Kidney epithelial cell (primary cell): Measurements from ENCODE around the gene PTPN11. TPM values are rescaled to one million over a fixed set of nuclear protein-coding genes. Genes with fewer than 3 reads are reported as not detected.

Source experiments
- DNase-seq: peaks from one replicate; pipeline ENCODE4 v3.0.0-alpha.2; 2010; ENCODE audit warnings: low read depth
- H3K27me3 ChIP-seq: 2 replicates; pipeline ENCODE4 v1.6.0; 2011; ENCODE audit warnings: low read length; ENCODE audit not compliant: control insufficient read depth, insufficient read depth
- H3K36me3 ChIP-seq: 2 replicates; pipeline ENCODE4 v1.5.1; 2011; ENCODE audit warnings: low read length; ENCODE audit not compliant: control insufficient read depth, insufficient read depth
- H3K4me3 ChIP-seq: 2 replicates; pipeline ENCODE4 v1.5.1; 2011; ENCODE audit warnings: low read depth, mild to moderate bottlenecking, control low read depth, low read length
- total RNA-seq: library from RNA; depleted of rRNA; stranded (reverse); fragments of >200 nt; gene quantifications from 2 replicates; pipeline ENCODE4 v1.2.3, GENCODE V29; 2015
- TF ChIP-seq, protein P1 (sequence below): IDR thresholded peaks from 2 replicates; pipeline ENCODE4 v1.5.1; 2011; ENCODE audit warnings: mild to moderate bottlenecking, moderate library complexity, low read length, control low read depth, inconsistent platforms; ENCODE audit not compliant: insufficient read depth, poor library complexity, severe bottlenecking

PTPN11 gene
- total RNA-seq, 1 donor from 2014 or later = 91.1 TPM

DNA sequence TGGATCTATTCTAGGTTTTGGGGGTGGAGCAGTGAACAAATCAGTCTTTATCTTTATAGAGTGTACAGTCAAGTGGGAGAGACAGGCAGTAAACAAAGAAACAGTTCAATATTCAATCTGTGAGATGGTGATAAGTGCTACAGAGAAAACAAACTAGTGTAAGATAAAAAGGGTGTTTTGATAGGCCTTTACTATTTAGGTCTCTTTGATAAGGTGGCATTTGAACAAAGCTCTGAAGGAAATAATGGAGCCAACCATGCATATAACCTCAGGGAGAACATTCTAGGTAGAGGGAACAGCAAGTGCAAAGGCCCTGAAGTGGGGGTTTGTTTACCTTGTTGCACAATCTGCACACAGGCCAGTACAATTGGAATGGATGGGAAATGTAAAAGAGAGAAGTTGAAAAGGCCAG, 47.3 kb downstream of the PTPN11 start:
- peak; percentile 5 for DNase-seq
- Histone ChIP-seq H3K27me3 (no peaks in the 10 kb centered on the region), H3K36me3 (no peaks in the 10 kb centered on the region), H3K4me3 (no peak overlapping the region)
- TF ChIP-seq, protein P1, sequence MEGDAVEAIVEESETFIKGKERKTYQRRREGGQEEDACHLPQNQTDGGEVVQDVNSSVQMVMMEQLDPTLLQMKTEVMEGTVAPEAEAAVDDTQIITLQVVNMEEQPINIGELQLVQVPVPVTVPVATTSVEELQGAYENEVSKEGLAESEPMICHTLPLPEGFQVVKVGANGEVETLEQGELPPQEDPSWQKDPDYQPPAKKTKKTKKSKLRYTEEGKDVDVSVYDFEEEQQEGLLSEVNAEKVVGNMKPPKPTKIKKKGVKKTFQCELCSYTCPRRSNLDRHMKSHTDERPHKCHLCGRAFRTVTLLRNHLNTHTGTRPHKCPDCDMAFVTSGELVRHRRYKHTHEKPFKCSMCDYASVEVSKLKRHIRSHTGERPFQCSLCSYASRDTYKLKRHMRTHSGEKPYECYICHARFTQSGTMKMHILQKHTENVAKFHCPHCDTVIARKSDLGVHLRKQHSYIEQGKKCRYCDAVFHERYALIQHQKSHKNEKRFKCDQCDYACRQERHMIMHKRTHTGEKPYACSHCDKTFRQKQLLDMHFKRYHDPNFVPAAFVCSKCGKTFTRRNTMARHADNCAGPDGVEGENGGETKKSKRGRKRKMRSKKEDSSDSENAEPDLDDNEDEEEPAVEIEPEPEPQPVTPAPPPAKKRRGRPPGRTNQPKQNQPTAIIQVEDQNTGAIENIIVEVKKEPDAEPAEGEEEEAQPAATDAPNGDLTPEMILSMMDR = no peak

DNA sequence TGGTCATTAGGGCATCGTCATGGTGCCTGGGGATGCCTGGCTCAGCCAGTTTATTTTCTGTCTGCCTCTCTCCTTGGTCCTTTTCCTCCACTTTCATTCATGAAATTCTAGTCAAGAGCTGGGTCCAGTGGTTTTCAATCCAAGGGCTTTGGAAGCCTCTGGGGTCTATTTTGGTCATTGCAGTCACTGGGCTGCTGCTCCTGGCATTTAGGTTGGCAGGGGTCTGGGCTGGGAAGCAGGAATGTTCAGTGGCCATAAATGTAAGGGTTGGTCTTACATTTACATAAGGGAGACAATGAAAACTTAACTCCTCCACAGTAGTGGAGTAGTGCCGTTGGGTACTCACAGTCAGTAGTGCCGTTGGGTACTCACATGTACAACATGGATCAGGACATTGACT, 48.1 kb downstream of the PTPN11 start:
- Histone ChIP-seq H3K27me3 (no peaks in the 10 kb centered on the region), H3K4me3 (no peak overlapping the region), H3K36me3 (no peaks in the 10 kb centered on the region)
- no peak for DNase-seq
- TF ChIP-seq, protein P1 = no peak

DNA sequence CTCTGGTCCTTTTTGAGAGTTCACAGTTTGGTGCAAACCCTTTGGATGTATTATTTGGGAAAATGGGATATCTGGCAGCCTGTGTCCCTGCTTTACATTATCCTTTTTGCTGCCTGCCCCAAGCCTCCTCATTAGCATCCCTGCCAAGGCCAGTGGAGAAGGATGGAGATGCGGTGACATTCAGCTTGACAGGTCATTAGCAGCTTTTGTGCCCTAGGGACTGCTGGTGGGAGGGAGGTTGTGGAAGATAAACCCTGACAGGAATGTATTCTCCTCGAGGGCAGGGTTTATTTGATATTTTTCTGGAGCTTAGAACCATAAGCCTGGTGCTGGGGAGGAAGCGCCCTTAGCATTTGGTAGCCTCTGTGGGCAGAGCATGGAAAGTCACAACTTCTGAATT, 49.3 kb downstream of the PTPN11 start:
- Histone ChIP-seq H3K36me3 (no peaks in the 10 kb centered on the region), H3K4me3 (no peak overlapping the region), H3K27me3 (no peaks in the 10 kb centered on the region)
- no peak for DNase-seq
- TF ChIP-seq, protein P1 = no peak

DNA sequence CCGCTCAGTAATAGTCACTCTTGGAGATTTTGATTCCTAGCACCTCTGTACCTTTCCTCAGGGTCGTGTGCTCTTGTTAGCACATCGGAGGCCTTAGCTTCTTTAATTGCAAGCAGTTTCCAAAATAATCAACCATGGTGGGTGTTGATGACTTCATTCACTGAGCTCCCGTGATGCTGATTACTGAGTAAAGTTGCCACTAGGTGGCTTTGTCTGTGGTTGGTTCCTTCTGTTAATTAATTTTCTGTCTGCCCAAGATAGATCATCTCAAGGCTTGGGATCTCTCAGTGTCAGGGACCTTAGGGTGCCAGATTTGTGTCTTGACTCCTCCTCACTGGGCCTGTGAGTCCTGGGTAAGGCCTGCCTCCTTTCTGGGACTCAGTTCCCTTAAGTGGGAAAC, 54.3 kb downstream of the PTPN11 start:
- H3K36me3 ChIP-seq = no peaks in the 10 kb centered on the region
- no peak for DNase-seq
- no peak overlapping the region for H3K4me3 ChIP-seq

DNA sequence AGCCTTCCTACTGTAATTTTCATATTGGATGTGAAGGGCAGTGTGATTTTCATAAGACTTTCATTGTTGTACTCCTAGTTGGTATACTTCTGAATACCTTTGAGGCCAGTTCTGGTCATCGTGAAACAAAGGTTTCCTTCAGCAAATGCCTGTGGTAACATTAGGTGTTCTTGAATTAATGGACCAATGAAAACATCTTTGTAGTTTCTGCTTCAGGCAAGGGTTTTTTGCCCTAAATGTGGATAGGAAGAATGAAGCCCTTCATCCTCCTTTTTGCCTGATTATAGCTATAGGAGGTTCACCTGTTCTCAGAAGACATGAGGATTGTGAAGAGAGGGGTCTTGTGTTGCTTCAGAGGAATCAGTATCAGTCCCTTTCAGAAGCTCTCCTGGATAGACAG, 60.7 kb downstream of the PTPN11 start:
- no peak overlapping the region for H3K4me3 ChIP-seq
- no peak for DNase-seq
- H3K27me3 ChIP-seq = no peaks in the 10 kb centered on the region
- H3K36me3 ChIP-seq = peaks cover 3% of the 10 kb centered on the region
- TF ChIP-seq, protein P1 = no peak

More for the DNA sequence above, 54.3 kb downstream of the PTPN11 start:
- TF ChIP-seq, protein P1 = peak; percentile 35
- H3K27me3 ChIP-seq = no peaks in the 10 kb centered on the region

DNA sequence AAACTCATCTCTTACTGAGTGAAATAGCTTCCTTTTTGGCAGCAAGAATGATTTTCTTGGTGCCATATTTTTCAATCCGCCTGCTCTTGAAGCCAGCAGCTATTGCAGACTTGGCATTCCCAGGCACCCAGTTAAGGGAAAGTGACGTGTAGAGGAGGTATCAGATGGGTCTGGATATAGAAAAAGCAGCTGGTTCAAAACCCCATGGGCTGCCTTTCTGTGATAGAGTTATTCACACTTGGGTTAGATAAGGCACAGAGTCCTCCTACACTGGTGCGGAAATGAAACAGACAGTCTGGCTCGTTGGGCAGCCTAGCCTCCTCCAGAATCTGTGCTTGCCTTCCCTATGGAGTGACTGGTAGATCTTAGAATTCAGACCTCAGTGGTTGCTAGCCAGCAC, 62.2 kb downstream of the PTPN11 start:
- DNase-seq = no peak
- Histone ChIP-seq H3K4me3 (no peak overlapping the region), H3K36me3 (peaks cover 3% of the 10 kb centered on the region), H3K27me3 (no peaks in the 10 kb centered on the region)
- TF ChIP-seq, protein P1 = no peak
